Measurements from ENCODE around the gene RNF224. TPM values are rescaled to one million over a fixed set of nuclear protein-coding genes. Genes with fewer than 3 reads are reported as not detected.
A peak's percentile ranks its signal among the peaks of the same experiment; 100 is the strongest.

RNF224 gene
- total and polyA plus RNA-seq, 2 of the 13 experiments (the other 11 are each of a cell fraction or from before 2014, with no cell fraction given): 0.09 TPM; not detected in 1

DNA sequence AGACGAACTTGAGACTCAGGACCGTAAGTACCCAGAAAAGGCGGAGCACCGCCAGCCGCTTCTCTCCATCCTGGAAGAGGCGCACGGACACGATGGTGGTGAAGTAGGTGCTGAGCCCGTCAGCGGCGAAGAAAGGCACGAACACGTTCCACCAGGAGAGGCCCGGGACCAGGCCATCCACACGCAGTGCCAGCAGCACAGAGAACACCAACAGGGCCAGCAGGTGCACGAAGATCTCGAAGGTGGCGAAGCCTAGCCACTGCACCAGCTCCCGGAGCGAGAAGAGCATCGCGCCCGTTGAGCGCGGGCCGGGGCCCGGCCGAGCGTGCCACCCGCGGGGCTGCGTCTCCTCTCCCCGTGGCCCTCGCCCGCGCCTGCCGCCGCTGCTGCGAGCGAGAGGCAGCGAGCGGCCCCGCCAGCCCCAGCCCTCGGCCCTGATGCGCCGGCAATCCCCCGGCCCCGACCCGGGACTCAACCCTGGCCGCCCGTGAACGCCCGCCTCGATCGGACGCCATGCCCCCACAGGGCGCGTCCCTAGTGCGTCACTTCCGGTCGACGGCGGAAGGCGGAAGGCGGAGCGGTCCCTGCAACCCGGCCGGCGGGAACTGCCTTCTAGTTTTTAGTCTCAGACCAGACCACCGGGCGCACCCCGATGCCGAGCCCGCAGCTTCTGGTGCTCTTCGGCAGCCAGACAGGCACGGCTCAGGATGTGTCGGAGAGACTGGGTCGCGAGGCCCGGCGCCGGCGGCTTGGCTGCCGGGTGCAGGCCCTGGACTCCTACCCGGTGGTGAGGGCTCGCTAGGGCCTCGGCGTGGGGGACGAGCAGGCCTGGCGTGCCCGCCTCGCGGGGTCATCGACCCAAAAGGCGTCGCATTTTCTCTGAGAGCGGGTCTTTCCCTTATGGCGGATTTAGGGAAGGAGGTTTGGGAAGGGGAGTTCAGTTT is 21.9 kb upstream of the RNF224 start, which contains the start of the genes NDOR1 and TMEM203 (continued):
- TF ChIP-seq ZFY (CRISPR knock-in tag; IDR thresholded peaks at IDR 0.05): peak; percentile 94
- peak; percentile 66 for TF ChIP-seq ZNF205 (CRISPR knock-in tag; IDR thresholded peaks at IDR 0.05)
- TF ChIP-seq IRX3 (CRISPR knock-in tag; IDR thresholded peaks at IDR 0.05; ENCODE audit: borderline replicate concordance, low read depth): 0 out of 2 replicates have a peak, but pooled peaks have one; percentile 31
- 0 out of 2 replicates have a peak, but pooled peaks have one; percentile 41 for TF ChIP-seq ZNF234 (CRISPR knock-in tag; conservative IDR thresholded peaks at IDR 0.05)
- TF ChIP-seq SRSF1 (optimal IDR thresholded peaks at IDR 0.05; ENCODE audit: low read depth, low read length): no peak
- peak; percentile 84 for TF ChIP-seq DMAP1 (CRISPR knock-in tag; IDR thresholded peaks at IDR 0.05)
- 0 out of 2 replicates have a peak, but pooled peaks have one; percentile 29 for TF ChIP-seq SATB2 (CRISPR knock-in tag; IDR thresholded peaks at IDR 0.05)
- no peak; the same call in 1 of the 2 replicates for TF ChIP-seq SRY (CRISPR knock-in tag; IDR thresholded peaks at IDR 0.05)
- no peak for TF ChIP-seq TOPORS (CRISPR knock-in tag; IDR thresholded peaks at IDR 0.05)
- TF ChIP-seq, protein P1, sequence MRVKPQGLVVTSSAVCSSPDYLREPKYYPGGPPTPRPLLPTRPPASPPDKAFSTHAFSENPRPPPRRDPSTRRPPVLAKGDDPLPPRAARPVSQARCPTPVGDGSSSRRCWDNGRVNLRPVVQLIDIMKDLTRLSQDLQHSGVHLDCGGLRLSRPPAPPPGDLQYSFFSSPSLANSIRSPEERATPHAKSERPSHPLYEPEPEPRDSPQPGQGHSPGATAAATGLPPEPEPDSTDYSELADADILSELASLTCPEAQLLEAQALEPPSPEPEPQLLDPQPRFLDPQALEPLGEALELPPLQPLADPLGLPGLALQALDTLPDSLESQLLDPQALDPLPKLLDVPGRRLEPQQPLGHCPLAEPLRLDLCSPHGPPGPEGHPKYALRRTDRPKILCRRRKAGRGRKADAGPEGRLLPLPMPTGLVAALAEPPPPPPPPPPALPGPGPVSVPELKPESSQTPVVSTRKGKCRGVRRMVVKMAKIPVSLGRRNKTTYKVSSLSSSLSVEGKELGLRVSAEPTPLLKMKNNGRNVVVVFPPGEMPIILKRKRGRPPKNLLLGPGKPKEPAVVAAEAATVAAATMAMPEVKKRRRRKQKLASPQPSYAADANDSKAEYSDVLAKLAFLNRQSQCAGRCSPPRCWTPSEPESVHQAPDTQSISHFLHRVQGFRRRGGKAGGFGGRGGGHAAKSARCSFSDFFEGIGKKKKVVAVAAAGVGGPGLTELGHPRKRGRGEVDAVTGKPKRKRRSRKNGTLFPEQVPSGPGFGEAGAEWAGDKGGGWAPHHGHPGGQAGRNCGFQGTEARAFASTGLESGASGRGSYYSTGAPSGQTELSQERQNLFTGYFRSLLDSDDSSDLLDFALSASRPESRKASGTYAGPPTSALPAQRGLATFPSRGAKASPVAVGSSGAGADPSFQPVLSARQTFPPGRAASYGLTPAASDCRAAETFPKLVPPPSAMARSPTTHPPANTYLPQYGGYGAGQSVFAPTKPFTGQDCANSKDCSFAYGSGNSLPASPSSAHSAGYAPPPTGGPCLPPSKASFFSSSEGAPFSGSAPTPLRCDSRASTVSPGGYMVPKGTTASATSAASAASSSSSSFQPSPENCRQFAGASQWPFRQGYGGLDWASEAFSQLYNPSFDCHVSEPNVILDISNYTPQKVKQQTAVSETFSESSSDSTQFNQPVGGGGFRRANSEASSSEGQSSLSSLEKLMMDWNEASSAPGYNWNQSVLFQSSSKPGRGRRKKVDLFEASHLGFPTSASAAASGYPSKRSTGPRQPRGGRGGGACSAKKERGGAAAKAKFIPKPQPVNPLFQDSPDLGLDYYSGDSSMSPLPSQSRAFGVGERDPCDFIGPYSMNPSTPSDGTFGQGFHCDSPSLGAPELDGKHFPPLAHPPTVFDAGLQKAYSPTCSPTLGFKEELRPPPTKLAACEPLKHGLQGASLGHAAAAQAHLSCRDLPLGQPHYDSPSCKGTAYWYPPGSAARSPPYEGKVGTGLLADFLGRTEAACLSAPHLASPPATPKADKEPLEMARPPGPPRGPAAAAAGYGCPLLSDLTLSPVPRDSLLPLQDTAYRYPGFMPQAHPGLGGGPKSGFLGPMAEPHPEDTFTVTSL (CRISPR knock-in tag; IDR thresholded peaks at IDR 0.05; ENCODE audit: borderline replicate concordance): no peak
- no peak for TF ChIP-seq ZNF180 (CRISPR knock-in tag; IDR thresholded peaks at IDR 0.05; ENCODE audit: borderline replicate concordance, low read depth)
- TF ChIP-seq RFX3 (CRISPR knock-in tag; IDR thresholded peaks at IDR 0.05): no peak
- TF ChIP-seq STAG1 (CRISPR knock-in tag; IDR thresholded peaks at IDR 0.05): no peak
- TF ChIP-seq ZNF773 (CRISPR knock-in tag; IDR thresholded peaks at IDR 0.05; ENCODE audit: borderline replicate concordance): no peak
- TF ChIP-seq, protein P2, sequence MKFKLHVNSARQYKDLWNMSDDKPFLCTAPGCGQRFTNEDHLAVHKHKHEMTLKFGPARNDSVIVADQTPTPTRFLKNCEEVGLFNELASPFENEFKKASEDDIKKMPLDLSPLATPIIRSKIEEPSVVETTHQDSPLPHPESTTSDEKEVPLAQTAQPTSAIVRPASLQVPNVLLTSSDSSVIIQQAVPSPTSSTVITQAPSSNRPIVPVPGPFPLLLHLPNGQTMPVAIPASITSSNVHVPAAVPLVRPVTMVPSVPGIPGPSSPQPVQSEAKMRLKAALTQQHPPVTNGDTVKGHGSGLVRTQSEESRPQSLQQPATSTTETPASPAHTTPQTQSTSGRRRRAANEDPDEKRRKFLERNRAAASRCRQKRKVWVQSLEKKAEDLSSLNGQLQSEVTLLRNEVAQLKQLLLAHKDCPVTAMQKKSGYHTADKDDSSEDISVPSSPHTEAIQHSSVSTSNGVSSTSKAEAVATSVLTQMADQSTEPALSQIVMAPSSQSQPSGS (CRISPR knock-in tag; IDR thresholded peaks at IDR 0.05): peak; percentile 62; the same call in 1 of the 2 replicates
- no peak for TF ChIP-seq ZNF841 (CRISPR knock-in tag; IDR thresholded peaks at IDR 0.05; ENCODE audit: borderline replicate concordance)
- TF ChIP-seq MED8 (CRISPR knock-in tag; IDR thresholded peaks at IDR 0.05; ENCODE audit: insufficient replicate concordance): peak; percentile 33
- no peak for TF ChIP-seq ZNF883 (CRISPR knock-in tag; IDR thresholded peaks at IDR 0.05; ENCODE audit: not compliant biosample characterization)
- TF ChIP-seq MIER2 (CRISPR knock-in tag; IDR thresholded peaks at IDR 0.05): no peak
- TF ChIP-seq FOXC1 (CRISPR knock-in tag; IDR thresholded peaks at IDR 0.05; ENCODE audit: borderline replicate concordance): 0 out of 2 replicates have a peak, but pooled peaks have one; percentile 8
- no peak for TF ChIP-seq ZNF615 (CRISPR knock-in tag; IDR thresholded peaks at IDR 0.05; ENCODE audit: borderline replicate concordance)
- TF ChIP-seq, protein P3, sequence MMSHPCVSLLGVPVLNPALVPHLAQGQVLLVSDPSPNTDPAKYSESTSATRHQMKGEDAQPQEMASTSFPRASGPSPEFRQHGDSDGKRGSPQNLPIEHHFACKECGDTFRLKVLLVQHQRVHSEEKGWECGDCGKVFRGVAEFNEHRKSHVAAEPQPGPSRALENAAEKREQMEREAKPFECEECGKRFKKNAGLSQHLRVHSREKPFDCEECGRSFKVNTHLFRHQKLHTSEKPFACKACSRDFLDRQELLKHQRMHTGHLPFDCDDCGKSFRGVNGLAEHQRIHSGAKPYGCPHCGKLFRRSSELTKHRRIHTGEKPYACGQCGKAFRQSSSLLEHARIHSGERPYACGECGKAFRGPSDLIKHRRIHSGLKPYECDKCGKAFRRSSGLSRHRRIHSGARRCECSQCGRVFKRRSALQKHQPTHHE (CRISPR knock-in tag; IDR thresholded peaks at IDR 0.05; ENCODE audit: borderline replicate concordance): peak; percentile 79
